Tibial nerve (tissue), 4 donors: Measurements from ENCODE around the gene ACTN1. TPM values are rescaled to one million over a fixed set of nuclear protein-coding genes. Genes with fewer than 3 reads are reported as not detected.

Experiments
- DNase-seq, 2 donors: peaks; one replicate each; pipeline ENCODE4 v3.0.0-alpha.2; 2019; ENCODE audit warnings: low spot score in 2 of 2
- H3K27ac ChIP-seq, 4 donors: fragments of 200-600 bp; sonication (generic) in 3 of 4; one replicate each; pipeline ENCODE4 v1.5.1; 2017 to 2019; ENCODE audit warnings: mild to moderate bottlenecking in 1 of 4
- H3K27me3 ChIP-seq, 2 donors: fragments of 200-600 bp; sonication (generic) in 1 of 2; one replicate each; pipeline versions ENCODE4 v1.5.1 to v1.6.0; 2017 to 2019
- H3K36me3 ChIP-seq, 3 donors: fragments of 200-600 bp; sonication (generic); one replicate each; pipeline ENCODE4 v1.5.1; 2018 to 2019
- H3K4me1 ChIP-seq, 4 donors: fragments of 200-600 bp; sonication (generic) in 3 of 4; one replicate each; pipeline ENCODE4 v1.5.1; 2017 to 2019
- H3K4me3 ChIP-seq, 4 donors: fragments of 200-600 bp; sonication (generic) in 3 of 4; one replicate each; pipeline ENCODE4 v1.5.1; 2017 to 2019; ENCODE audit warnings: mild to moderate bottlenecking in 1 of 4, moderate library complexity in 1 of 4
- H3K9me3 ChIP-seq, 4 donors: fragments of 200-600 bp; sonication (generic) in 3 of 4; one replicate each; pipeline ENCODE4 v1.5.1; 2017 to 2019
- CTCF ChIP-seq, 5 experiments: fragments of 200-600 bp in 3 of 5; fragments of 450-650 bp in 2 of 5; sonication (generic) in 3 of 5; IDR thresholded peaks; one replicate each; pipeline ENCODE4 v1.5.1; 2016 to 2019; ENCODE audit warnings: antibody characterized with exemption in 5 of 5, mild to moderate bottlenecking in 3 of 5, moderate library complexity in 2 of 5
- EP300 ChIP-seq, 2 donors: sonication (generic); formaldehyde crosslinking; IDR thresholded peaks; one replicate each; pipeline ENCODE4 v1.6.1; 2017; ENCODE audit warnings: antibody characterized with exemption in 2 of 2, mild to moderate bottlenecking in 1 of 2
- POLR2A ChIP-seq, 2 donors: fragments of 450-650 bp; IDR thresholded peaks; one replicate each; pipeline ENCODE4 v1.6.1; 2017; ENCODE audit warnings: antibody characterized with exemption in 2 of 2, mild to moderate bottlenecking in 2 of 2, moderate library complexity in 2 of 2
- WGBS, 2 donors: methylation state at CpG; one replicate each; pipeline ENCODE4 v1.1.5; 2018; 5-methylcytosine and 5-hydroxymethylcytosine counted together
- total RNA-seq, 4 donors: library from RNA; depleted of rRNA; stranded (reverse); fragments of >200 nt; gene quantifications; one replicate each; pipeline ENCODE4 v1.1.0, GENCODE V29; 2016

ACTN1 gene
- total RNA-seq, 4 donors from 2014 or later: 130 to 273 (median 152) TPM

DNA sequence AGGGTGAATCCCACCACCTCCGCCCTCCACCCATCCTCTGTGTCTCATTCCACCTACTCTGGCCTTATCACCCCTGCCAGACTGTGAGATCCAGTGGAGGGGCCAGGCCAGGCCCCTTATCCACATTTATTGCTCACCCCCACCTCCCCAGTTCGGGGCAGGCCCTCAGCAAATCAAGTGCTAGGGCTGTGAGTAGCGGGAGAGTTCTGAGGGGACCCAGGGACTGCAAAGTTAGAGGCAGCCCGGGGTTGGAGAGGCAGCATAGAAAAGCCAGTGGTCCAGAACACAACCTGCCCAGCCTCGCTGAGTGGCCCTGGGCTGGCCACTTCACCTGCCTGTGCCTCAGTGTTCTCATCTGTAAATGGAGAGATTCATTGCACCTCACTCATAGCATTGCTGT, 27.2 kb upstream of the ACTN1 start:
- 98% methylated on average over 5 of the region's 5 CpGs for WGBS, 2 donors

GRCh38 chr14:69005432-69006148, 26.5 kb upstream of the ACTN1 start:
- 47 to 50% methylated on average over 11 of the region's 11 CpGs for WGBS, 2 donors
- H3K4me3 ChIP-seq: no peak overlapping the region
- H3K4me1 ChIP-seq: peaks cover 0 to 13% (median 0%) of the 10 kb centered on the region in 4 donors
- no peaks in the 10 kb centered on the region for H3K27me3 ChIP-seq
- peaks cover 0 to 3% (median 0%) of the 10 kb centered on the region in 4 donors for H3K9me3 ChIP-seq
- no peak for TF ChIP-seq CTCF (IDR thresholded peaks at IDR 0.05)
- no peak for TF ChIP-seq POLR2A (IDR thresholded peaks at IDR 0.05)
- peak in 1 of 2 donors; percentile 79 for TF ChIP-seq EP300 (IDR thresholded peaks at IDR 0.05)
- no peaks in the 10 kb centered on the region for H3K36me3 ChIP-seq
- peak overlapping the region in 1 of 4 donors; percentile 30 for H3K27ac ChIP-seq
- DNase-seq: peak; percentile 16 to 59

More for the DNA sequence above, 27.2 kb upstream of the ACTN1 start:
- no peak for DNase-seq
- no peaks in the 10 kb centered on the region for H3K27me3 ChIP-seq
- H3K9me3 ChIP-seq: no peaks in the 10 kb centered on the region
- peaks cover 0 to 13% (median 0%) of the 10 kb centered on the region in 4 donors for H3K4me1 ChIP-seq
- H3K36me3 ChIP-seq: no peaks in the 10 kb centered on the region
- H3K27ac ChIP-seq: no peak overlapping the region
- TF ChIP-seq CTCF (IDR thresholded peaks at IDR 0.05): no peak
- no peak for TF ChIP-seq POLR2A (IDR thresholded peaks at IDR 0.05)
- no peak for TF ChIP-seq EP300 (IDR thresholded peaks at IDR 0.05)
- H3K4me3 ChIP-seq: no peak overlapping the region

- H3K36me3 ChIP-seq: no peaks in the 10 kb centered on the region
- WGBS, 2 donors: 52 to 61% methylated on average over 7 of the region's 7 CpGs
- TF ChIP-seq CTCF (IDR thresholded peaks at IDR 0.05) (no peak), POLR2A (IDR thresholded peaks at IDR 0.05) (no peak), EP300 (IDR thresholded peaks at IDR 0.05) (no peak)
- no peak overlapping the region for H3K4me3 ChIP-seq
- peak overlapping the region in 1 of 4 donors; percentile 30 for H3K27ac ChIP-seq
- DNase-seq: no peak
- H3K9me3 ChIP-seq: peaks cover 0 to 3% (median 0%) of the 10 kb centered on the region in 4 donors
- no peaks in the 10 kb centered on the region for H3K27me3 ChIP-seq
- H3K4me1 ChIP-seq: peaks cover 0 to 13% (median 0%) of the 10 kb centered on the region in 4 donors
These were observed 25.8 kb upstream of the ACTN1 start for GRCh38 chr14:69004731-69005431.

GRCh38 chr14:69003626-69004025, 24.5 kb upstream of the ACTN1 start:
- Histone ChIP-seq H3K4me1 (peaks cover 0 to 11% (median 0%) of the 10 kb centered on the region in 4 donors), H3K4me3 (no peak overlapping the region), H3K9me3 (peaks cover 0 to 3% (median 0%) of the 10 kb centered on the region in 4 donors), H3K27me3 (no peaks in the 10 kb centered on the region), H3K36me3 (no peaks in the 10 kb centered on the region), H3K27ac (no peak overlapping the region)
- TF ChIP-seq EP300 (IDR thresholded peaks at IDR 0.05) (no peak), POLR2A (IDR thresholded peaks at IDR 0.05) (no peak), CTCF (IDR thresholded peaks at IDR 0.05) (no peak)
- WGBS, 2 donors: 85% methylated on average over 10 of the region's 10 CpGs
- DNase-seq: no peak

DNA sequence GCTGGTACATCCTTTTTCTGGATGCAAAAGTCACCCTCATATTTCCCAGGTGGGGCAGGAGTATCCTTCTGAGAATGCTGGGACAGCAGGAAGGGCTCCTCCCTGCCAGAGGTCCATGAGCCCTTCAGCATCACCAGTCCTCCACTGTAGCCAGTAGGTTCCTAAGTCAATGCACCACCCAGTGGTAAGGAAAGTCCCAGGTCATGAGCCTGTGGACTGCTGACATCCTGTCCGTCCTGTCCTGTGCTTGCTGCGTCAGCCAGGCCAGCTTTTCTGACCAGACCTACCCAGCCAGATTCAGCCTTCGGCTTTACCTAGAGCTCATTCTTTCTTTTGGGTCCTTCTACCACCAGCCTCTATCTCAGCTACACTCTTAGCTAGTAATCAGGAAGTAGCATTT, 23.0 kb upstream of the ACTN1 start:
- Histone ChIP-seq H3K27ac (no peak overlapping the region), H3K36me3 (no peaks in the 10 kb centered on the region), H3K9me3 (peaks cover 0 to 3% (median 0%) of the 10 kb centered on the region in 4 donors), H3K27me3 (no peaks in the 10 kb centered on the region), H3K4me3 (no peak overlapping the region), H3K4me1 (peaks cover 0 to 7% (median 0%) of the 10 kb centered on the region in 4 donors)
- no peak for DNase-seq
- WGBS, 2 donors: 81 to 93% methylated on average over 2 to 3 of the region's 3 CpGs
- no peak for TF ChIP-seq POLR2A (IDR thresholded peaks at IDR 0.05)
- no peak for TF ChIP-seq EP300 (IDR thresholded peaks at IDR 0.05)
- no peak for TF ChIP-seq CTCF (IDR thresholded peaks at IDR 0.05)
